Endothelial cell of umbilical vein (primary cell): ENCODE measurements around the gene TPCN2. TPM values are rescaled to one million over a fixed set of nuclear protein-coding genes. Genes with fewer than 3 reads are reported as not detected.

Experiments used
- BruUV-seq: library from RNA; stranded (reverse); fragments of 400-500 nt; replicated peaks from 2 replicates; lab custom pipeline; 2021; lab: Mats Ljungman, UMichigan
- CTCF ChIA-PET: fragments of 300-600, 350-600 bp; sonication (Branson Sonifier 250); formaldehyde crosslinking; loops from one replicate; lab custom pipeline; 2021; ENCODE audit warnings: antibody characterized with exemption, inconsistent platforms; lab: Charles Lee
- POLR2A ChIA-PET: fragments of 300-600, 350-600 bp; sonication (Branson Sonifier 250); formaldehyde crosslinking; loops from one replicate; lab custom pipeline; 2021; ENCODE audit warnings: antibody characterized with exemption, inconsistent platforms; lab: Charles Lee
- DNase-seq: peaks from one replicate; pipeline ENCODE4 v3.0.0-alpha.2; 2011; ENCODE audit warnings: low read depth, low spot score
- FAIRE-seq: peaks from 2 replicates; lab custom pipeline; 2011; peaks lifted over from hg19 to GRCh38; lab: Jason Lieb, UNC
- H2AFZ ChIP-seq: 2 replicates; pipeline ENCODE4 v1.6.0; 2012; ENCODE audit warnings: low read depth, low read length, control low read depth, inconsistent platforms
- H3K27ac ChIP-seq: 2 replicates; pipeline ENCODE4 v1.5.1; 2011; ENCODE audit warnings: low read depth, mild to moderate bottlenecking, control low read depth, low read length, moderate library complexity; ENCODE audit not compliant: insufficient read depth
- H3K27me3 ChIP-seq, 2 experiments: 2 replicates each; pipeline versions ENCODE4 v1.6.0 to v1.6.1; 2011; ENCODE audit warnings: low read length in 2 of 2, mixed read lengths in 1 of 2; ENCODE audit not compliant: control insufficient read depth in 2 of 2, insufficient read depth in 2 of 2
- H3K36me3 ChIP-seq, 2 experiments: 2 replicates in 1 of 2; 3 replicates in 1 of 2; pipeline ENCODE4 v1.5.1; 2011; ENCODE audit warnings: low read length in 2 of 2, mild to moderate bottlenecking in 1 of 2, moderate library complexity in 1 of 2; ENCODE audit not compliant: control insufficient read depth in 2 of 2, insufficient read depth in 2 of 2; ENCODE audit errors: extremely low read depth in 1 of 2
- H3K4me1 ChIP-seq: 3 replicates; pipeline ENCODE4 v1.5.1; 2011; ENCODE audit warnings: mild to moderate bottlenecking, low read length; ENCODE audit not compliant: control insufficient read depth, insufficient read depth; ENCODE audit errors: extremely low read depth
- H3K4me2 ChIP-seq: 2 replicates; pipeline ENCODE4 v1.6.1; 2011; ENCODE audit warnings: low read length, control low read depth, mixed read lengths; ENCODE audit not compliant: insufficient read depth
- H3K4me3 ChIP-seq, 3 experiments: fragments of 200-600 bp in 1 of 3; sonication (generic), shearing (Covaris generic) in 1 of 3; replicated peaks in 1 of 3; 2 replicates each; pipeline ENCODE4 v1.5.1; 2011 to 2016; ENCODE audit warnings: control low read depth in 3 of 3, low read length in 3 of 3, mild to moderate bottlenecking in 2 of 3, inconsistent platforms in 1 of 3, low read depth in 1 of 3, moderate library complexity in 1 of 3; ENCODE audit not compliant: insufficient read depth in 1 of 3
- H3K79me2 ChIP-seq: 2 replicates; pipeline ENCODE4 v1.6.0; 2012; ENCODE audit warnings: low read length, inconsistent platforms; ENCODE audit not compliant: control insufficient read depth, insufficient read depth
- H3K9ac ChIP-seq: replicated peaks from 2 replicates; pipeline ENCODE3; 2011; ENCODE audit warnings: low read length, control low read depth; ENCODE audit not compliant: insufficient read depth; ENCODE audit errors: extremely low read depth
- H3K9me1 ChIP-seq: replicated peaks from 3 replicates; pipeline ENCODE4 v1.6.0; 2011; ENCODE audit warnings: mild to moderate bottlenecking, low read length; ENCODE audit not compliant: control insufficient read depth, insufficient read depth; ENCODE audit errors: extremely low read depth
- H3K9me3 ChIP-seq: replicated peaks from 2 replicates; pipeline ENCODE4 v1.5.1; 2012; ENCODE audit warnings: low read length, inconsistent platforms; ENCODE audit not compliant: control insufficient read depth, insufficient read depth
- H4K20me1 ChIP-seq: replicated peaks from 2 replicates; pipeline ENCODE3; 2011; ENCODE audit warnings: mild to moderate bottlenecking, low read length; ENCODE audit not compliant: control insufficient read depth, insufficient read depth; ENCODE audit errors: extremely low read depth
- CTCF ChIP-seq, 2 donors: IDR thresholded peaks; 1 replicate in 1 of 2; 2 replicates in 1 of 2; pipeline ENCODE4 v1.5.1; 2011; ENCODE audit warnings: low read length in 2 of 2, mild to moderate bottlenecking in 2 of 2, moderate library complexity in 2 of 2, control low read depth in 1 of 2, inconsistent platforms in 1 of 2, low read depth in 1 of 2; ENCODE audit not compliant: insufficient read depth in 1 of 2; ENCODE audit errors: extremely low read depth in 1 of 2
- FOS ChIP-seq: IDR thresholded peaks from 2 replicates; pipeline ENCODE4 v1.6.1; 2011; ENCODE audit warnings: mild to moderate bottlenecking, low read length, moderate library complexity, borderline replicate concordance; ENCODE audit not compliant: insufficient read depth
- GATA2 ChIP-seq: IDR thresholded peaks from 2 replicates; pipeline ENCODE4 v1.7.0; 2011; ENCODE audit warnings: low read depth, mild to moderate bottlenecking, moderate library complexity, mixed read lengths, low read length; ENCODE audit not compliant: insufficient read length, insufficient read depth
- MYC ChIP-seq: IDR thresholded peaks from one replicate; pipeline ENCODE4 v1.6.1; 2011; ENCODE audit warnings: mild to moderate bottlenecking, low read depth, low read length
- POLR2A ChIP-seq: IDR thresholded peaks from 2 replicates; pipeline ENCODE4 v1.6.1; 2012; ENCODE audit warnings: low read depth, mild to moderate bottlenecking, control low read depth, low read length
- POLR2AphosphoS5 ChIP-seq: IDR thresholded peaks from 2 replicates; pipeline ENCODE4 v1.6.1; 2012; ENCODE audit warnings: low read depth, mild to moderate bottlenecking, control low read depth, low read length, moderate library complexity; ENCODE audit not compliant: insufficient read depth
- dilution Hi-C: fragments of 300-500 bp; cut with MboI; formaldehyde crosslinking; loops from one replicate; pipeline ENCODE4 v1.15.0; 2019; ENCODE audit warnings: low sequenced_read_pairs; ENCODE audit not compliant: extremely low pct_ligation_motif_present
- intact Hi-C: fragments of 100-400 bp; cut with micrococcal nuclease; formaldehyde crosslinking; loops from one replicate; pipeline ENCODE4 v1.10.0; 2022
- polyA plus RNA-seq, 4 experiments: library from polyadenylated mRNA; depleted of rRNA in 3 of 4; stranded (reverse) in 3 of 4; unstranded in 1 of 4; fragments of >200 nt; gene quantifications; 2 replicates each; pipeline versions ENCODE4 v1.2.1 to v1.2.3, GENCODE V29; 2011 to 2012; ENCODE audit warnings: missing spikeins in 1 of 4
- total RNA-seq: library from RNA; stranded (reverse); gene quantifications from 2 replicates; pipeline ENCODE4 v1.2.3, GENCODE V29; 2021

TPCN2 gene
- total and polyA plus RNA-seq, 2 donors (not counting 3 experiments of a cell fraction or from before 2014, with no cell fraction given), result 10.3 to 13.4 TPM

- FAIRE-seq (no peak), DNase-seq (no peak)
- no TSS peak for BruUV-seq
- Histone ChIP-seq H3K9me1 (no peaks in the 10 kb centered on the region), H3K9me3 (no peaks in the 10 kb centered on the region), H3K9ac (no peak overlapping the region), H2AFZ (no peak overlapping the region), H3K4me3 (no peak overlapping the region), H3K27ac (no peak overlapping the region), H3K27me3 (peaks cover 0 to 2% of the 10 kb centered on the region in 2 experiments), H3K4me1 (peaks cover 4% of the 10 kb centered on the region), H4K20me1 (no peaks in the 10 kb centered on the region), H3K79me2 (no peaks in the 10 kb centered on the region), H3K4me2 (no peak overlapping the region), H3K36me3 (no peaks in the 10 kb centered on the region)
- TF ChIP-seq POLR2A (no peak), POLR2AphosphoS5 (no peak), CTCF (IDR thresholded peaks at IDR 0.05; ENCODE audit: extremely low read depth in 1 of 2, insufficient read depth in 1 of 2, low read depth in 1 of 2, low read length in 2 of 2) (no peak), GATA2 (no peak), MYC (no peak), FOS (no peak)
- intact Hi-C loops, result no loop called here
- POLR2A ChIA-PET, result no interaction called here
- dilution Hi-C loops, result no loop called here
- CTCF ChIA-PET, result no interaction called here
Observed at GRCh38 chr11:69004411-69005182, 44.1 kb upstream of the TPCN2 start.
